A549 treated with GW870086 at 1 μM for 4 hours (cell line): Measurements from ENCODE around the gene NOXO1. TPM values are rescaled to one million over a fixed set of nuclear protein-coding genes. Genes with fewer than 3 reads are reported as not detected.

Experiments
- total RNA-seq: library from RNA; stranded (reverse); fragments of 200-300 nt; extraction: Qiagen RNA extraction; gene quantifications from 5 replicates; pipeline ENCODE4 v1.2.3, GENCODE V29; 2022; ENCODE audit warnings: low read depth

NOXO1 gene
- 0.25 to 0.58 TPM (median 0.37 TPM) in 3 of 5 replicates, not detected in the others for total RNA-seq

DNA sequence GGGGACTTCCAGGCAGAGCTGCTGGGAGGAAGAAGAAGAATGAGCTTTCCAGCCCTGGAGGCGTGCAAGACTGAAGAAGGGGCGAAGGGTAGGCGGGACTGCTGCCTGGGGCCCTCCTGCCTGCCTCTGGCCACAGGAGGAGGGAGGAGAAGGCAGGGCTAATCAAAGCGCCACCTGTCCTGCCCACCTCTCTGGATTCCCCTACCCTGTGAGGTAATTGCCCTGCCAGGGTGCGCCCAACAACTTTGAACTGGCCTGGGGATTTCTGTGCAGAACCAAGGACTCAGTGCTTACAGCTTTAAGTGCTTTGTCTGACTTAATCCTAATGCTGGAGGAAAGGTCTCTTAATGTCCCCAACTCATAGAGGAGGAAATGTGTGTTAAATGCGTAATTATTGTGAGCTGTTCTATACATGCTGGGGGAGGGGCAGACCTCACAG, at the start of gene NOXO1:
Gene NOXO1 (minus strand): TSS at position 72 of the 439 bp plus-strand sequence. CDS start 290 bp downstream, outside the sequence.

DNA sequence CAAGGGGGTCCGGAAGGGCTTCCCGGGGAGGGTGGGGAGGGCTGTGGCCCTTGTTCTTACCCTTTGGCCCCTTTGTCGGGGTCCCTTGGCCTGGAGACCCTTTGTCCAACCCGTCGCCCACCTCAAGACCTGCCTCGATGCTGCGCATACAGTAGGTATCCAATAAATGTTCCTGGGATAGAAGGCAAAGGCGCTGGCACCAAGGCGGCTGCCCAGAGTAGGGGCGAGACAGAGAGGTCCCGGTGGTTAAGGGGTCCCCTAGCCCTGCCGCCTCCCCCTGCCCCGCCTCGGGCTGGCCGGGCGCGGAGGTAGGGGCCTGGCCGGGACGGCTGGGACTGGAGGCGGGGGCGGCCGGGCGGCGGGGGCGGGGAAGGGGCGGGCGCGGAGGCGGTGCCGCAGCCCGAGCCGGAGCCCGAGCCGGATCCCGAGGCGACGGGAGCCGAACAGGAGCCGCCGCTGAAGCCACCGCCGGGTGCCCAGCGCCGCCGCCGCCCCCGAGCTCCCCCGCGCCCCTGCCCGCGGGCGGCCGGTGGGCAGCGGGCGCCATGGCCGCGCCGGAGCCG, 45.3 kb upstream of the NOXO1 start, which contains the start of gene NHERF2:
Gene NHERF2 (plus strand): TSS at position 442 of the 563 bp plus-strand sequence. CDS start 104 bp downstream, at position 546.

GRCh38 chr16:2019518-2019920, 38.2 kb upstream of the NOXO1 start, which contains the start of gene NPW:
Gene NPW (plus strand): TSS chr16:2019785.

DNA sequence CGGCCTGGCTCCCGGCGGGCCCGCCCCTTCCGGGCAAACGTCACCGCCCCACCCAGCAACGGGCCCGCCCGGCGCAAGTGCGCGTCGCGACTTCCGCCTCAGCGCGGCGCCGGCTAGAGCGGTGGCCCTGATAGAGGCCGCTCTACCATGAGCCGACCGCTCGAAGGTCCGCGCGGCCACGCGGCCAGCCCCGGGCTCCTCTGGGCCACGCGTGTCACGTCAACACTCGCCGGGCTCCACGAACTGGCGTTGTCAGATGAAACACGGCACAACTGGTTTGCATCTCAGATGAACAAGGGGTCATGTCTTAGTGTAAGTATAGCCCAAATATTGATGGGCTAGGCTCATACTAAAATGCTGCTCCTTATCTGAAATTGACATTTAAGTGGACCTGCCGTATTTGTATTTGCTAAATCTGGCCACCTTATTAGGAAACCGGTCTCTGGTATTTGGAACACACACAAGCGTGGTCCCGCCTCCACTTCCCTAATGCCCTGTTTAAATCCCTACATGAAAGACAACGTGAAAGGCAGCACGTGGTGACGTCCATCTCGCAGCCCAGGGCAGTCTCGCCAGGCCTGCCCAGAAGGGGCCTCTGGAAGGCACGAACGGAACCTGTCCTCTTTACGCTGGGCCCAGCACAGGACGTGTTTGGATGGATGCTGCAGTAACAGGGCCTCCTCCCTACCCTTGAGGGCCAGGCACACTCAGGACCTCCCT, 28.7 kb upstream of the NOXO1 start, which contains the start of gene ZNF598:
Gene ZNF598 (minus strand): TSS at position 31 of the 720 bp plus-strand sequence.

GRCh38 chr16:1989209-1990100, 8.2 kb upstream of the NOXO1 start, which contains the start of gene SYNGR3:
Gene SYNGR3 (plus strand): TSS chr16:1989970. CDS start chr16:1990103, 133 bp downstream.

GRCh38 chr16:1983544-1984346, 2.5 kb upstream of the NOXO1 start, which contains the start of gene GFER:
Gene GFER (plus strand): TSS chr16:1984193. CDS start chr16:1984219, 26 bp downstream.

GRCh38 chr16:1971796-1972489, 9.3 kb downstream of the NOXO1 start, which contains the start of gene TBL3:
Gene TBL3 (plus strand): TSS chr16:1972053. CDS start chr16:1972165, 112 bp downstream.

GRCh38 chr16:1966460-1966859, 14.8 kb downstream of the NOXO1 start, which contains the start of gene RNF151:
Gene RNF151 (plus strand): TSS chr16:1966856. CDS start chr16:1966882, 26 bp downstream.

DNA sequence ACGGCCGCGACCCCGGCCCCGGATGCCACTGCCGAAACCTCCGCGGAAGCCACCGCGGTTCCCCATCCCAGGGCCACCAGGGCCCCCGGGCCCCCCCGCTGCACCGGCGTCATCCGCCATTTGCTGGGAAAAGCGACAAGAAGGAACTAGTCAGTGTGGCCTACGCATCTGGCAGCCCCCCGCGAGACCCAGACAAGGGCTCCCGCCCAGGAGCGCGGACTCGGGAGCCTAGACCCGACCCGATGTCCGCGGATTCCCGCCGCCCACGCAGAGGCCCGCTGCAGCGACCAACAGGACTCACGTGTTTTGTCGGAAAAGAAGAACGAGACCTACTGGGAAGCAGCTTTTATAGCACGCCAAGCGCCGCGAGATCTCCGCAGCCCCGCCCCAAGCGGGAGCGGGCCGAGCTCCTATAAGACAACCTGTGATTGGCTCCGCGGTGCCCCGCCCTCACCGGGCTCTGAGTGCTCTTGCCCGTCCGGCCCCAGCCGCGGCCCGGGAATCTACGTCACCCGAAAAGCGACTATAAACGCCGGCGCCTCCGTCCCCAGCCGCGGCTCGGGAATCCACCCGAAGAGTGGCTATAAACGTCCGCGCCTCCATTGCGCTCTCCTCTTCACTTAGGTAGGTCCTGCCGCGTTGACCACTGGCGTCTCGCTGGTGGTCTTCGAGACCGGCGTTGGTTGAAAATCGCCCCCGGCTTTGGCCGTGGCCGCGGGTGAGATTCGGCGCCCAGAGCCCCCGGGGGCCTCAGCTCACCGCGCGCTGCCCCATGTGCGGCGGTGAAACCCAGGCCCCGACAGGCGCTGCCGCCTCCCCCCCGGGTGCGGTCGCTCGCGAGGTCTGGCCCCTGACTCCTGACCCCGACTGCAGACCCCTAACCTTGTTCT, 16.5 kb downstream of the NOXO1 start, which contains the start of gene RPS2:
Gene RPS2 (minus strand): TSS at position 321 of the 890 bp plus-strand sequence. CDS start 201 bp downstream, at position 120.

GRCh38 chr16:1959269-1960039, 21.8 kb downstream of the NOXO1 start, which contains the start of gene NDUFB10:
Gene NDUFB10 (plus strand): TSS chr16:1959538. CDS start chr16:1959625, 87 bp downstream.

GRCh38 chr16:1942810-1943726, 38.2 kb downstream of the NOXO1 start, which contains the start of gene MSRB1:
Gene MSRB1 (minus strand): TSS chr16:1943199. CDS start chr16:1943156, 43 bp downstream.

Other genes starting within 250 kb of the NOXO1 start
- 36.1 to 62.1 TPM (median 56.3 TPM) in 5 replicates for gene NME3, start 209.9 kb downstream of the NOXO1 start, total RNA-seq
- 6.5 to 12.4 TPM (median 10.3 TPM) in 5 replicates for gene EME2, start 208.7 kb downstream of the NOXO1 start, total RNA-seq
- gene MRPS34, start 208.3 kb downstream of the NOXO1 start, total RNA-seq: 165 to 272 TPM (median 249 TPM) in 5 replicates
- gene SPSB3, start 198.9 kb downstream of the NOXO1 start, total RNA-seq: 14.6 to 24.6 TPM (median 23.2 TPM) in 5 replicates
- gene NUBP2, start 198.5 kb downstream of the NOXO1 start, total RNA-seq: 59.4 to 85.3 TPM (median 79.7 TPM) in 5 replicates
- gene IGFALS, start 187.8 kb downstream of the NOXO1 start, total RNA-seq: 0.06 TPM in 1 of 5 replicates, not detected in the others
- 61.5 to 70.0 TPM (median 66.3 TPM) in 5 replicates for gene HAGH, start 154.6 kb downstream of the NOXO1 start, total RNA-seq
- 46.1 to 51.7 TPM (median 46.8 TPM) in 5 replicates for gene FAHD1, start 154.3 kb downstream of the NOXO1 start, total RNA-seq
- 1.2 to 2.1 TPM (median 1.5 TPM) in 5 replicates for gene MEIOB, start 109.3 kb downstream of the NOXO1 start, total RNA-seq
- gene HS3ST6, start 63.1 kb downstream of the NOXO1 start, total RNA-seq: 1.4 to 2.7 TPM (median 2.2 TPM) in 5 replicates
- gene MSRB1, start 38.3 kb downstream of the NOXO1 start, total RNA-seq: 33.4 to 43.1 TPM (median 40.4 TPM) in 5 replicates
- gene RPL3L, start 26.8 kb downstream of the NOXO1 start, total RNA-seq: 0.13 to 0.21 TPM in 2 of 5 replicates, not detected in the others
- 238 to 320 TPM (median 255 TPM) in 5 replicates for gene NDUFB10, start 21.9 kb downstream of the NOXO1 start, total RNA-seq
- 4,023 to 5,272 TPM (median 5,225 TPM) in 5 replicates for gene RPS2, start 16.6 kb downstream of the NOXO1 start, total RNA-seq
- gene RNF151, start 14.6 kb downstream of the NOXO1 start, total RNA-seq: not detected in 5 replicates
- gene TBL3, start 9.4 kb downstream of the NOXO1 start, total RNA-seq: 28.5 to 41.0 TPM (median 37.8 TPM) in 5 replicates
- gene GFER, start 2.7 kb upstream of the NOXO1 start, total RNA-seq: 21.9 to 49.2 TPM (median 39.8 TPM) in 5 replicates
- 5.5 to 8.3 TPM (median 8.1 TPM) in 5 replicates for gene SYNGR3, start 8.5 kb upstream of the NOXO1 start, total RNA-seq
- 43.7 to 60.1 TPM (median 56.5 TPM) in 5 replicates for gene ZNF598, start 28.4 kb upstream of the NOXO1 start, total RNA-seq
- gene NPW, start 38.3 kb upstream of the NOXO1 start, total RNA-seq: 0.44 to 1.7 TPM (median 0.85 TPM) in 5 replicates
- 48.2 to 73.8 TPM (median 68.4 TPM) in 5 replicates for gene NHERF2, start 45.4 kb upstream of the NOXO1 start, total RNA-seq
- 37.9 to 51.7 TPM (median 44.3 TPM) in 5 replicates for gene NTHL1, start 66.4 kb upstream of the NOXO1 start, total RNA-seq
- 30.8 to 44.5 TPM (median 43.0 TPM) in 5 replicates for gene TSC2, start 66.5 kb upstream of the NOXO1 start, total RNA-seq
- 36.9 to 55.8 TPM (median 48.0 TPM) in 5 replicates for gene PKD1, start 154.4 kb upstream of the NOXO1 start, total RNA-seq
- 2.4 to 4.9 TPM (median 2.9 TPM) in 5 replicates for gene RAB26, start 167.2 kb upstream of the NOXO1 start, total RNA-seq
- 37.1 to 58.7 TPM (median 50.7 TPM) in 5 replicates for gene TRAF7, start 174.3 kb upstream of the NOXO1 start, total RNA-seq
- gene CASKIN1, start 215.1 kb upstream of the NOXO1 start, total RNA-seq: 0.35 to 0.55 TPM (median 0.45 TPM) in 5 replicates
- 38.1 to 52.1 TPM (median 49.1 TPM) in 5 replicates for gene MLST8, start 224.0 kb upstream of the NOXO1 start, total RNA-seq
- gene BRICD5, start 229.4 kb upstream of the NOXO1 start, total RNA-seq: 3.6 to 6.2 TPM (median 5.0 TPM) in 5 replicates
- 18.4 to 32.7 TPM (median 32.3 TPM) in 5 replicates for gene PGP, start 233.4 kb upstream of the NOXO1 start, total RNA-seq
- 15.7 to 26.0 TPM (median 24.9 TPM) in 5 replicates for gene E4F1, start 242.1 kb upstream of the NOXO1 start, total RNA-seq